Peyer's patch (tissue), 4 donors: ENCODE measurements around the gene STUM.
"Not testable (repeated sequence)": the region's sequence is repeated elsewhere in the genome, so short reads cannot be mapped to it uniquely, and the experiment has no call there.

ENCODE experiments used
- POLR2A ChIP-seq, 2 donors: fragments of 450-650 bp; IDR thresholded peaks; one replicate each; pipeline ENCODE4 v1.5.1; 2017; ENCODE audit warnings: antibody characterized with exemption in 2 of 2, mild to moderate bottlenecking in 2 of 2, moderate library complexity in 2 of 2
- TF ChIP-seq, protein P1 (sequence below), 6 experiments: fragments of 450-650 bp in 4 of 6; fragments of 200-600 bp in 2 of 6; sonication (generic) in 1 of 6; IDR thresholded peaks; one replicate each; pipeline ENCODE4 v1.5.1; 2017 to 2019; ENCODE audit warnings: antibody characterized with exemption in 6 of 6, mild to moderate bottlenecking in 3 of 6, moderate library complexity in 1 of 6

DNA sequence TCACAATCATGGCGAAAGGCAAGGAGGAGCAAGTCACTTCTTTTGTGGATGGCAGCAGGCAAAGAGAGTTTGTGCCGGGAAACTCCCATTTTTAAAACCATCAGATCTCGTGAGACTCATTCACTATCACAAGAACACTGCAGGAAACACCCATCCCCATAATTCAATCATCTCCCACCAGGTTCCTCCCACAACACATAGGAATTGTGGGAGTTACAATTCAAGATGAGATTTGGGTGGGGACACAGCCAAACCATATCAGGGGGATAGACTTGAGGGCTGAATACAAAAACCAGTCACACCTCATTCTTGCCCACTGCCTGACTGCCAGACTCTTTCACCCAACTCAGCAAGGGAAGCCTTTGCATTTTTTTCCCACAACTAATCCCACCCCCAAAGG is 50.4 kb downstream of the STUM start:
- TF ChIP-seq, protein P1, sequence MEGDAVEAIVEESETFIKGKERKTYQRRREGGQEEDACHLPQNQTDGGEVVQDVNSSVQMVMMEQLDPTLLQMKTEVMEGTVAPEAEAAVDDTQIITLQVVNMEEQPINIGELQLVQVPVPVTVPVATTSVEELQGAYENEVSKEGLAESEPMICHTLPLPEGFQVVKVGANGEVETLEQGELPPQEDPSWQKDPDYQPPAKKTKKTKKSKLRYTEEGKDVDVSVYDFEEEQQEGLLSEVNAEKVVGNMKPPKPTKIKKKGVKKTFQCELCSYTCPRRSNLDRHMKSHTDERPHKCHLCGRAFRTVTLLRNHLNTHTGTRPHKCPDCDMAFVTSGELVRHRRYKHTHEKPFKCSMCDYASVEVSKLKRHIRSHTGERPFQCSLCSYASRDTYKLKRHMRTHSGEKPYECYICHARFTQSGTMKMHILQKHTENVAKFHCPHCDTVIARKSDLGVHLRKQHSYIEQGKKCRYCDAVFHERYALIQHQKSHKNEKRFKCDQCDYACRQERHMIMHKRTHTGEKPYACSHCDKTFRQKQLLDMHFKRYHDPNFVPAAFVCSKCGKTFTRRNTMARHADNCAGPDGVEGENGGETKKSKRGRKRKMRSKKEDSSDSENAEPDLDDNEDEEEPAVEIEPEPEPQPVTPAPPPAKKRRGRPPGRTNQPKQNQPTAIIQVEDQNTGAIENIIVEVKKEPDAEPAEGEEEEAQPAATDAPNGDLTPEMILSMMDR (IDR thresholded peaks at IDR 0.05) = not testable (repeated sequence)
- not testable (repeated sequence) for TF ChIP-seq POLR2A (IDR thresholded peaks at IDR 0.05)
